ENCODE results near the gene TPTE2. TPM values are rescaled to one million over a fixed set of nuclear protein-coding genes. Genes with fewer than 3 reads are reported as not detected.

TPTE2 gene
- total RNA-seq, 1 experiment from 2014 or later = not detected

GRCh38 chr13:19589312-19589711 lies 28.0 kb upstream of the TPTE2 start:
- ATAC-seq (no peak), DNase-seq (ENCODE audit: low read depth, low spot score) (no peak)
- in situ Hi-C loops (cut with HindIII; ENCODE audit: low pct_unique_long_range_greater_than_20kb, low sequenced_read_pairs) (no loop called here), intact Hi-C loops (cut with micrococcal nuclease; ENCODE audit: unreplicated experiment) (no loop called here)
- no peaks in the 10 kb centered on the region for H3K27me3 ChIP-seq (ENCODE audit: control insufficient read depth, insufficient read depth, low read length)
- no peaks in the 10 kb centered on the region for H3K9me3 ChIP-seq (ENCODE audit: control insufficient read depth, insufficient read depth, low read depth, low read length)
- TF ChIP-seq TCF7L2 (IDR thresholded peaks at IDR 0.05; ENCODE audit: low read depth, low read length) (no peak), POLR2AphosphoS5 (IDR thresholded peaks at IDR 0.05; ENCODE audit: low read depth, low read length) (no peak)
- ChIA-PET POLR2A (no interaction called here), CTCF (no interaction called here)
- BruUV-seq (replicated peaks) = no TSS peak
- no peaks in the 10 kb centered on the region for H3K36me3 ChIP-seq (ENCODE audit: control insufficient read depth, insufficient read depth, low read length)
- H3K4me1 ChIP-seq (ENCODE audit: control insufficient read depth, insufficient read depth, low read length) = no peaks in the 10 kb centered on the region
- H3K27ac ChIP-seq (ENCODE audit: low read length) = no peak overlapping the region
- H3K4me3 ChIP-seq (ENCODE audit: low read depth in 2 of 2, low read length in 2 of 2) = no peak overlapping the region

- peak; percentile 20 for DNase-seq (ENCODE audit: low read depth, low spot score)
- in situ Hi-C loops (cut with HindIII; ENCODE audit: low pct_unique_long_range_greater_than_20kb, low sequenced_read_pairs) = no loop called here
- TF ChIP-seq, protein P1, sequence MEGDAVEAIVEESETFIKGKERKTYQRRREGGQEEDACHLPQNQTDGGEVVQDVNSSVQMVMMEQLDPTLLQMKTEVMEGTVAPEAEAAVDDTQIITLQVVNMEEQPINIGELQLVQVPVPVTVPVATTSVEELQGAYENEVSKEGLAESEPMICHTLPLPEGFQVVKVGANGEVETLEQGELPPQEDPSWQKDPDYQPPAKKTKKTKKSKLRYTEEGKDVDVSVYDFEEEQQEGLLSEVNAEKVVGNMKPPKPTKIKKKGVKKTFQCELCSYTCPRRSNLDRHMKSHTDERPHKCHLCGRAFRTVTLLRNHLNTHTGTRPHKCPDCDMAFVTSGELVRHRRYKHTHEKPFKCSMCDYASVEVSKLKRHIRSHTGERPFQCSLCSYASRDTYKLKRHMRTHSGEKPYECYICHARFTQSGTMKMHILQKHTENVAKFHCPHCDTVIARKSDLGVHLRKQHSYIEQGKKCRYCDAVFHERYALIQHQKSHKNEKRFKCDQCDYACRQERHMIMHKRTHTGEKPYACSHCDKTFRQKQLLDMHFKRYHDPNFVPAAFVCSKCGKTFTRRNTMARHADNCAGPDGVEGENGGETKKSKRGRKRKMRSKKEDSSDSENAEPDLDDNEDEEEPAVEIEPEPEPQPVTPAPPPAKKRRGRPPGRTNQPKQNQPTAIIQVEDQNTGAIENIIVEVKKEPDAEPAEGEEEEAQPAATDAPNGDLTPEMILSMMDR (IDR thresholded peaks at IDR 0.05) = peak; percentile 76
- TF ChIP-seq SIN3A (IDR thresholded peaks at IDR 0.05; ENCODE audit: borderline replicate concordance, insufficient read depth, low read depth, low read length) = no peak
Observed at GRCh38 chr13:19587635-19588300, 26.4 kb upstream of the TPTE2 start.

DNA sequence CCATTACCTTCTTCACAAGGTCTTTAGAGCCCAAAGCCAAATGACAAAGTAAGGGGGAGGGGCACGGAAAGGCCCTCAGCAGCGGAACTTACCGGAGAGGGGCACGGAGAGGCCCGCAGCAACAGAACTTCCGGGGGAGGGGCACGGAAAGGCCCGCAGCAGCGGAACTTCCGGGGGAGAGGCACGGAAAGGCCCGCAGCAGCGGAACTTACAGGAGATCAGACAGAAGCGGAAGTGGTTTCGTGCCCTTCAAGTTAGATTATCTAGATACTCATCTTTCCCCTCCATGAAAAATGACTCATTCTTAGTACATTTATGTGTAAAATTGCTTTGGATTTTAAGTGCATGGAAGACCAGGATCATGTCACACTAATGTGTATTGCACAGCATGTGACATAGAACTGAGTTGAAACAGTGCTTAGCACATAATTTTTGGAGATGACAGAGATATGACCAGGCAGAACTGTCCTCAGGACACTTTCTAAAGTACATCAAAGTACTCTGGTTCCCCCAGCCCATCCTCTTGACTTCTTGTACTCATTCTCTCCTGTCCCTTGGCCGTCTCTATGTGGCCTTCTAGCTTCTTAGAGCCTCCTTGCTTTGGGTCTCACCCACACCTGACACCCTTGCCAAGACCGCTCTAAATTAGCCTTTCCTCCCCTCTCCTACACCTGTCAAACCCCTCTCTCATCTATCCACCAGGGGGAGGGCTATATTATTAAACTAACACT lies 25.7 kb upstream of the TPTE2 start:
- in situ Hi-C loops (cut with HindIII; ENCODE audit: low pct_unique_long_range_greater_than_20kb, low sequenced_read_pairs) (no loop called here), intact Hi-C loops (cut with micrococcal nuclease; ENCODE audit: unreplicated experiment) (no loop called here)
- ChIA-PET CTCF (no interaction called here), POLR2A (no interaction called here)
- BruUV-seq (replicated peaks) = no TSS peak
- Histone ChIP-seq H3K27me3 (ENCODE audit: control insufficient read depth, insufficient read depth, low read length) (no peaks in the 10 kb centered on the region), H3K9me3 (ENCODE audit: control insufficient read depth, insufficient read depth, low read depth, low read length) (no peaks in the 10 kb centered on the region), H3K4me1 (ENCODE audit: control insufficient read depth, insufficient read depth, low read length) (no peaks in the 10 kb centered on the region), H3K4me3 (ENCODE audit: low read depth in 2 of 2, low read length in 2 of 2) (no peak overlapping the region; a peak in 1 of 4 replicates), H3K27ac (ENCODE audit: low read length) (no peak overlapping the region), H3K36me3 (ENCODE audit: control insufficient read depth, insufficient read depth, low read length) (no peaks in the 10 kb centered on the region)
- TF ChIP-seq, protein P2, sequence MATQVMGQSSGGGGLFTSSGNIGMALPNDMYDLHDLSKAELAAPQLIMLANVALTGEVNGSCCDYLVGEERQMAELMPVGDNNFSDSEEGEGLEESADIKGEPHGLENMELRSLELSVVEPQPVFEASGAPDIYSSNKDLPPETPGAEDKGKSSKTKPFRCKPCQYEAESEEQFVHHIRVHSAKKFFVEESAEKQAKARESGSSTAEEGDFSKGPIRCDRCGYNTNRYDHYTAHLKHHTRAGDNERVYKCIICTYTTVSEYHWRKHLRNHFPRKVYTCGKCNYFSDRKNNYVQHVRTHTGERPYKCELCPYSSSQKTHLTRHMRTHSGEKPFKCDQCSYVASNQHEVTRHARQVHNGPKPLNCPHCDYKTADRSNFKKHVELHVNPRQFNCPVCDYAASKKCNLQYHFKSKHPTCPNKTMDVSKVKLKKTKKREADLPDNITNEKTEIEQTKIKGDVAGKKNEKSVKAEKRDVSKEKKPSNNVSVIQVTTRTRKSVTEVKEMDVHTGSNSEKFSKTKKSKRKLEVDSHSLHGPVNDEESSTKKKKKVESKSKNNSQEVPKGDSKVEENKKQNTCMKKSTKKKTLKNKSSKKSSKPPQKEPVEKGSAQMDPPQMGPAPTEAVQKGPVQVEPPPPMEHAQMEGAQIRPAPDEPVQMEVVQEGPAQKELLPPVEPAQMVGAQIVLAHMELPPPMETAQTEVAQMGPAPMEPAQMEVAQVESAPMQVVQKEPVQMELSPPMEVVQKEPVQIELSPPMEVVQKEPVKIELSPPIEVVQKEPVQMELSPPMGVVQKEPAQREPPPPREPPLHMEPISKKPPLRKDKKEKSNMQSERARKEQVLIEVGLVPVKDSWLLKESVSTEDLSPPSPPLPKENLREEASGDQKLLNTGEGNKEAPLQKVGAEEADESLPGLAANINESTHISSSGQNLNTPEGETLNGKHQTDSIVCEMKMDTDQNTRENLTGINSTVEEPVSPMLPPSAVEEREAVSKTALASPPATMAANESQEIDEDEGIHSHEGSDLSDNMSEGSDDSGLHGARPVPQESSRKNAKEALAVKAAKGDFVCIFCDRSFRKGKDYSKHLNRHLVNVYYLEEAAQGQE (IDR thresholded peaks at IDR 0.05; ENCODE audit: insufficient read depth in 1 of 2, low read depth in 2 of 2, low read length in 1 of 2) = no peak
- TF ChIP-seq SIN3A (IDR thresholded peaks at IDR 0.05; ENCODE audit: borderline replicate concordance, insufficient read depth, low read depth, low read length) (no peak), TCF7L2 (IDR thresholded peaks at IDR 0.05; ENCODE audit: low read depth, low read length) (no peak), POLR2AphosphoS5 (IDR thresholded peaks at IDR 0.05; ENCODE audit: low read depth, low read length) (no peak)
- TF ChIP-seq, protein P1 (IDR thresholded peaks at IDR 0.05) = no peak
- DNase-seq (ENCODE audit: low read depth, low spot score) (no peak), ATAC-seq (peak; percentile 81)

More at GRCh38 chr13:19587635-19588300, 26.4 kb upstream of the TPTE2 start:
- Histone ChIP-seq H3K27ac (ENCODE audit: low read length) (no peak overlapping the region), H3K27me3 (ENCODE audit: control insufficient read depth, insufficient read depth, low read length) (no peaks in the 10 kb centered on the region), H3K9me3 (ENCODE audit: control insufficient read depth, insufficient read depth, low read depth, low read length) (no peaks in the 10 kb centered on the region), H3K36me3 (ENCODE audit: control insufficient read depth, insufficient read depth, low read length) (no peaks in the 10 kb centered on the region), H3K4me1 (ENCODE audit: control insufficient read depth, insufficient read depth, low read length) (no peaks in the 10 kb centered on the region), H3K4me3 (ENCODE audit: low read depth in 2 of 2, low read length in 2 of 2) (no peak overlapping the region)
- CTCF ChIA-PET = no interaction called here
- BruUV-seq (replicated peaks) = no TSS peak
- peak; percentile 98 for ATAC-seq
- POLR2A ChIA-PET = no interaction called here
- intact Hi-C loops (cut with micrococcal nuclease; ENCODE audit: unreplicated experiment) = no loop called here
